GM18519 (cell line): ENCODE data around the gene CAMTA1.

ENCODE experiments used
- ATAC-seq: cut with Tn5 transposase; IDR thresholded peaks from one replicate; pipeline ENCODE4 v1.9.1; 2021; ENCODE audit warnings: mild to moderate bottlenecking, moderate library complexity; ENCODE audit not compliant: unreplicated experiment, low FRiP score

Gene CAMTA1

GRCh38 chr1:7487766-7488474, 702.7 kb downstream of the CAMTA1 start:
- no peak for ATAC-seq

- no peak for ATAC-seq
Measured at GRCh38 chr1:7488475-7488842, 703.2 kb downstream of the CAMTA1 start.

GRCh38 chr1:7489586-7489985, 704.3 kb downstream of the CAMTA1 start:
- ATAC-seq = no peak

GRCh38 chr1:7490576-7490975, 705.3 kb downstream of the CAMTA1 start:
- no peak for ATAC-seq

- ATAC-seq = no peak
Measured at GRCh38 chr1:7491109-7491817, 706.0 kb downstream of the CAMTA1 start.

GRCh38 chr1:7491818-7492173, 706.5 kb downstream of the CAMTA1 start:
- ATAC-seq = no peak

GRCh38 chr1:7493711-7494454, 708.6 kb downstream of the CAMTA1 start:
- ATAC-seq = no peak

GRCh38 chr1:7495962-7496361, 710.7 kb downstream of the CAMTA1 start:
- no peak for ATAC-seq

GRCh38 chr1:7497107-7497637, 711.9 kb downstream of the CAMTA1 start:
- no peak for ATAC-seq

GRCh38 chr1:7500381-7501083, 715.3 kb downstream of the CAMTA1 start:
- ATAC-seq = no peak

- ATAC-seq = no peak
Measured at GRCh38 chr1:7501084-7501491, 715.8 kb downstream of the CAMTA1 start.

GRCh38 chr1:7501723-7502603, 716.7 kb downstream of the CAMTA1 start:
- no peak for ATAC-seq

- ATAC-seq = no peak
Measured at GRCh38 chr1:7503691-7504437, 718.6 kb downstream of the CAMTA1 start.

- no peak for ATAC-seq
Measured at GRCh38 chr1:7504438-7504720, 719.1 kb downstream of the CAMTA1 start.

- ATAC-seq = no peak
Measured at GRCh38 chr1:7505094-7505770, 720.0 kb downstream of the CAMTA1 start.

GRCh38 chr1:7505771-7506453, 720.7 kb downstream of the CAMTA1 start:
- ATAC-seq = no peak

- ATAC-seq = no peak
Measured at GRCh38 chr1:7506454-7507284, 721.4 kb downstream of the CAMTA1 start.
